Measurements from ENCODE around the gene RPP25L. TPM values are rescaled to one million over a fixed set of nuclear protein-coding genes. Genes with fewer than 3 reads are reported as not detected.

The RPP25L gene
- total RNA-seq, 1 experiment from 2014 or later, result 25.0 TPM

DNA sequence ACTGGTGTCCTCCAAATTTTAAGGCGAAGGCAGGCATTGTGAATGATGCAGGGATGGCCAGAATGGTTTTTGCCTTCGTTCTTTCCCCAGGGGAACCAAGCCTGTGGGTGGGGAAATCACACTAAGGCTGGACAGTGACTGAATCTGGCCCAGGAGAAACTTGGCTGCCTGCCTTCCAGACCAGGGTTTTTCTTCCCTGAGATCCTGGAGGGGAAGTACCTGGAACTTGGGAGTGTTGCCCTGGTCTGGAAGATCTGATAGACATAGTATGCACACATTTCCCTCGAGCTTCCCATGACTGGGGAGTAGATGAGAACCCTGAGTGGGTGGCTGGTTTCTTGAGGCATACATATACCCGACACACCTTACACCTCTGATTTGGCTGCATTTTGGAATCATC is 39.4 kb upstream of the RPP25L start:
- Histone ChIP-seq H3K4me3 (ENCODE audit: low read length) (peak overlapping the region; percentile 61; the same call in 1 of the 2 replicates), H3K36me3 (ENCODE audit: low read depth, low read length) (no peaks in the 10 kb centered on the region), H3K9me3 (ENCODE audit: low read length) (no peaks in the 10 kb centered on the region), H3K4me1 (ENCODE audit: insufficient read depth, low read length) (peaks cover 23% of the 10 kb centered on the region; the same call in 1 of the 2 replicates), H3K27me3 (ENCODE audit: low read length) (no peaks in the 10 kb centered on the region), H3K9me2 (replicated peaks; ENCODE audit: low read length) (no peaks in the 10 kb centered on the region), H3K79me2 (ENCODE audit: low read length) (peaks cover 10% of the 10 kb centered on the region; the same call in 1 of the 2 replicates), H2AFZ (ENCODE audit: low read length) (peak overlapping the region; percentile 78), H3K27ac (ENCODE audit: low read length) (peak overlapping the region; percentile 29; the same call in 1 of the 2 replicates), H3K4me2 (ENCODE audit: low read length) (peak overlapping the region; percentile 89), H4K20me1 (ENCODE audit: low read length) (no peaks in the 10 kb centered on the region), H3F3A (ENCODE audit: low read length, unreplicated experiment) (no peaks in the 10 kb centered on the region), H3K9ac (ENCODE audit: low read length) (peak overlapping the region; percentile 18; the same call in 1 of the 2 replicates)
- intact Hi-C loops (cut with micrococcal nuclease), result no loop called here
- POLR2A ChIA-PET (ENCODE audit: unreplicated experiment), result interaction anchor here (1.0 kb wide), 1 partner anchor 14 kb away, joined by 5 read pairs; no protein-coding TSS in a partner anchor
- BruUV-seq (replicated peaks), result TSS peak; percentile 97
- no peak for ATAC-seq
- TF ChIP-seq EZH2phosphoT487 (IDR thresholded peaks at IDR 0.05; ENCODE audit: borderline replicate concordance, low read length) (no peak), EZH2 (IDR thresholded peaks at IDR 0.05; ENCODE audit: low read length, unreplicated experiment) (no peak), CTCF (conservative IDR thresholded peaks at IDR 0.05; ENCODE audit: low read depth, low read length) (no peak)
- no peak for DNase-seq
- CTCF ChIA-PET, result no interaction called here

DNA sequence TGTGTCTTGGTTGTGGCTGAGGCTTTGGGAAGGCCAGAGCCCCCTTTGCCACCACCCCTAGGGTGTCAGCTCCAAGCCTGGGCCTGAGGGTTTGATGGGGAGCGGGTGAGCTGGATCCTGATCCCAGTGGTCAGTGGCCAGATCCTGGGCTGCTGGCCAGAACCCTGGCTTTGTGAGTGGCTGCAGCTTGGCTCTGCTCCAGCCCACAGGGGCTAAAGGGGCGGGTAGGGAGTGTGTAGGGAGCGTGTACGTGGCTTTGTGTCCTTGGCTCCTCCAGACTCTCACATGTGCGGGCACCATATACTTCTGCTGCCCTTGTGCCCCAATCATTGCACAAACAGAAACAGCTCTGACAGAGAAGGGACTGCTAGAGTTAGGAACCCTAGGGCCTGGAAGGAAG is 38.9 kb upstream of the RPP25L start:
- CTCF ChIA-PET, result no interaction called here
- Histone ChIP-seq H3K4me2 (ENCODE audit: low read length) (no peak overlapping the region), H3K9ac (ENCODE audit: low read length) (no peak overlapping the region), H3K4me3 (ENCODE audit: low read length) (no peak overlapping the region), H3K4me1 (ENCODE audit: insufficient read depth, low read length) (peaks cover 27% of the 10 kb centered on the region; the same call in 1 of the 2 replicates), H3K27me3 (ENCODE audit: low read length) (no peaks in the 10 kb centered on the region), H4K20me1 (ENCODE audit: low read length) (no peaks in the 10 kb centered on the region), H3K27ac (ENCODE audit: low read length) (no peak overlapping the region), H3K79me2 (ENCODE audit: low read length) (peaks cover 10% of the 10 kb centered on the region; the same call in 1 of the 2 replicates), H3K9me3 (ENCODE audit: low read length) (no peaks in the 10 kb centered on the region), H3K9me2 (replicated peaks; ENCODE audit: low read length) (no peaks in the 10 kb centered on the region), H3K36me3 (ENCODE audit: low read depth, low read length) (no peaks in the 10 kb centered on the region), H3F3A (ENCODE audit: low read length, unreplicated experiment) (no peaks in the 10 kb centered on the region), H2AFZ (ENCODE audit: low read length) (no peak overlapping the region)
- BruUV-seq (replicated peaks), result no TSS peak
- DNase-seq (no peak), ATAC-seq (no peak)
- intact Hi-C loops (cut with micrococcal nuclease), result no loop called here
- no peak for TF ChIP-seq EZH2 (IDR thresholded peaks at IDR 0.05; ENCODE audit: low read length, unreplicated experiment)
- POLR2A ChIA-PET (ENCODE audit: unreplicated experiment), result no interaction called here

DNA sequence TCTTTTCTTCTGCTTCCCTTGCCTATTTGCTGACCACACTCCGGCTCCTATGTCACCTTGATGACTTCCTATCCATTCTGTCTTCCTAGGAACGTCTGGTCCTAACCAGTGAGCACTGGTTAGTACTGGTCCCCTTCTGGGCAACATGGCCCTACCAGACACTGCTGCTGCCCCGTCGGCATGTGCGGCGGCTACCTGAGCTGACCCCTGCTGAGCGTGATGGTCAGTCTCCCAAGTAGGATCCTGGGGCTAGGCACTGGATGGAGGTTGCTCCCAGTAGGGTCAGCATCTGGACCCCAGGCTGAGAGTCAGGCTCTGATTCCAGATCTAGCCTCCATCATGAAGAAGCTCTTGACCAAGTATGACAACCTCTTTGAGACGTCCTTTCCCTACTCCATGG is 36.8 kb upstream of the RPP25L start:
- Histone ChIP-seq H2AFZ (ENCODE audit: low read length) (no peak overlapping the region), H3K4me3 (ENCODE audit: low read length) (no peak overlapping the region), H3K4me1 (ENCODE audit: insufficient read depth, low read length) (peaks cover 27% of the 10 kb centered on the region; the same call in 1 of the 2 replicates), H3K27me3 (ENCODE audit: low read length) (no peaks in the 10 kb centered on the region), H3K79me2 (ENCODE audit: low read length) (peaks cover 10% of the 10 kb centered on the region; the same call in 1 of the 2 replicates), H3F3A (ENCODE audit: low read length, unreplicated experiment) (no peaks in the 10 kb centered on the region), H3K9me2 (replicated peaks; ENCODE audit: low read length) (no peaks in the 10 kb centered on the region), H4K20me1 (ENCODE audit: low read length) (no peaks in the 10 kb centered on the region), H3K9me3 (ENCODE audit: low read length) (no peaks in the 10 kb centered on the region), H3K27ac (ENCODE audit: low read length) (no peak overlapping the region), H3K9ac (ENCODE audit: low read length) (no peak overlapping the region), H3K36me3 (ENCODE audit: low read depth, low read length) (no peaks in the 10 kb centered on the region), H3K4me2 (ENCODE audit: low read length) (no peak overlapping the region)
- ChIA-PET POLR2A (ENCODE audit: unreplicated experiment) (interaction anchor here (0.6 kb wide), 1 partner anchor 457 kb away, joined by 3 read pairs; no protein-coding TSS in a partner anchor), CTCF (no interaction called here)
- BruUV-seq (replicated peaks), result no TSS peak
- TF ChIP-seq EZH2 (IDR thresholded peaks at IDR 0.05; ENCODE audit: low read length, unreplicated experiment), result no peak
- TF ChIP-seq EZH2phosphoT487 (IDR thresholded peaks at IDR 0.05; ENCODE audit: borderline replicate concordance, low read length), result no peak
- TF ChIP-seq CTCF (conservative IDR thresholded peaks at IDR 0.05; ENCODE audit: low read depth, low read length), result no peak
- DNase-seq (no peak), ATAC-seq (no peak)
- intact Hi-C loops (cut with micrococcal nuclease), result no loop called here
